GM12872 (cell line): ENCODE results near the gene PKD1L1.

ENCODE experiments used
- TF ChIP-seq, protein P1 (sequence below): IDR thresholded peaks from 3 replicates; pipeline ENCODE4 v1.5.1; 2011; ENCODE audit warnings: low read depth, mild to moderate bottlenecking, low read length, moderate library complexity; ENCODE audit not compliant: insufficient read depth

Gene PKD1L1

DNA sequence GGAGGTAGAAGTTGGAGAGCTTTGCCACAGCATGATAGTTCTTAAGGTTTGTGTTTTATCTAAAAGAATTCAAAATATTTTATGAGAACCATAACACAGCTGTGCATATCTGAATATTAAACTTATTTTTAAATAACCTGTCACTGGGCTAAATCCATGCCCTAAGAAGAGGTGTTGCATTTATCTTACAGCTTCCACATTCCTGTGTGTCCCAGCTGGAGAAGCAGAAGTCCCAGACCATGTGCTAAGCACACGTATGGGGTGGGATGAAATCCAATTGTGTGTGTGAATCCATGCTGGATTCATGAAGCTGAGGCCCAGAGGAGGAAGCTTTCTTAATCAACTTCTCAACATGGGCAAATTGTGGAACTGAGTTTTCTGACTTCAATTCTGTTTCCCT, 121.5 kb downstream of the PKD1L1 start:
- TF ChIP-seq, protein P1, sequence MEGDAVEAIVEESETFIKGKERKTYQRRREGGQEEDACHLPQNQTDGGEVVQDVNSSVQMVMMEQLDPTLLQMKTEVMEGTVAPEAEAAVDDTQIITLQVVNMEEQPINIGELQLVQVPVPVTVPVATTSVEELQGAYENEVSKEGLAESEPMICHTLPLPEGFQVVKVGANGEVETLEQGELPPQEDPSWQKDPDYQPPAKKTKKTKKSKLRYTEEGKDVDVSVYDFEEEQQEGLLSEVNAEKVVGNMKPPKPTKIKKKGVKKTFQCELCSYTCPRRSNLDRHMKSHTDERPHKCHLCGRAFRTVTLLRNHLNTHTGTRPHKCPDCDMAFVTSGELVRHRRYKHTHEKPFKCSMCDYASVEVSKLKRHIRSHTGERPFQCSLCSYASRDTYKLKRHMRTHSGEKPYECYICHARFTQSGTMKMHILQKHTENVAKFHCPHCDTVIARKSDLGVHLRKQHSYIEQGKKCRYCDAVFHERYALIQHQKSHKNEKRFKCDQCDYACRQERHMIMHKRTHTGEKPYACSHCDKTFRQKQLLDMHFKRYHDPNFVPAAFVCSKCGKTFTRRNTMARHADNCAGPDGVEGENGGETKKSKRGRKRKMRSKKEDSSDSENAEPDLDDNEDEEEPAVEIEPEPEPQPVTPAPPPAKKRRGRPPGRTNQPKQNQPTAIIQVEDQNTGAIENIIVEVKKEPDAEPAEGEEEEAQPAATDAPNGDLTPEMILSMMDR = no peak

GRCh38 chr7:47819607-47819920, 128.7 kb downstream of the PKD1L1 start:
- TF ChIP-seq, protein P1 = no peak

- TF ChIP-seq, protein P1 = peak; percentile 88
Observed at GRCh38 chr7:47818796-47819606, 129.3 kb downstream of the PKD1L1 start.

DNA sequence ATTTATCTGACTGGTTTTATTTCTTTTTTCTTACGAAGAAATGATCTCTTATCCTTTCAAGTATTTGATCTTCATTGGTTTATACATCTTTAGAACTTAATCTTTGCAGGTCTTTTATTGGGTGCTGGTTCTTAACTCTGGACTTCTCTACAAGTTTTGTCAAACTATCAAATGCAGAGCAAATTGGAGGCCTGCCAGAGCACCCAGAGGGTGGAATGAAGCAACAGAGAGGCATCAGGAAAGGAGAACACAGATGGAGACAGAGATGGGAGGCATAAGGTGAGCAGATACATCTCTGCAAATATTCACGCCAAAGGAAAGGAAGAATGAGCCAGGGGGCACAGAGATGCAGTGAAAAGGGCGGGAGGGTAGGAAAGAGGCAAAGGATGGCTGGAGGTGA, 130.3 kb downstream of the PKD1L1 start:
- TF ChIP-seq, protein P1 = no peak

DNA sequence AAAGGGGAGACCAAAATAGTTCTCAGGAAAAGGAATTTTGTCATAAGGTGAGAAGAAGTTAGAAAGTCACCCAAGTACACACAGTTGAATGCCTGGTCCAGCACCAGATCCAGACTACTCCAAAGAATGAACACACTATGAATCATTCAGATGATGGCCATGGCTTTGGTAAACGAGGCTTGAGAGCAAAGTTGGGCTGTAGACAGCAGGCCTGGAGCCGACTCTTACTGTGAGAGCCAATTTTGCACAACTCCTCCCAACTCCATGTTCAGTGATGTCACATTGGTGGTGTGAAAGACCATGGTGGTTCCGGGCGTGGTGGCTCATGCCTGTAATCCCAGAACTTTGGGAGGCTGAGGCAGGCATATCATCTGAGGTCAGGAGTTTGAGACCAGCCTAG, 131.6 kb downstream of the PKD1L1 start:
- TF ChIP-seq, protein P1 = no peak

- TF ChIP-seq, protein P1 = no peak
Observed at GRCh38 chr7:47815867-47816266, 132.4 kb downstream of the PKD1L1 start.

DNA sequence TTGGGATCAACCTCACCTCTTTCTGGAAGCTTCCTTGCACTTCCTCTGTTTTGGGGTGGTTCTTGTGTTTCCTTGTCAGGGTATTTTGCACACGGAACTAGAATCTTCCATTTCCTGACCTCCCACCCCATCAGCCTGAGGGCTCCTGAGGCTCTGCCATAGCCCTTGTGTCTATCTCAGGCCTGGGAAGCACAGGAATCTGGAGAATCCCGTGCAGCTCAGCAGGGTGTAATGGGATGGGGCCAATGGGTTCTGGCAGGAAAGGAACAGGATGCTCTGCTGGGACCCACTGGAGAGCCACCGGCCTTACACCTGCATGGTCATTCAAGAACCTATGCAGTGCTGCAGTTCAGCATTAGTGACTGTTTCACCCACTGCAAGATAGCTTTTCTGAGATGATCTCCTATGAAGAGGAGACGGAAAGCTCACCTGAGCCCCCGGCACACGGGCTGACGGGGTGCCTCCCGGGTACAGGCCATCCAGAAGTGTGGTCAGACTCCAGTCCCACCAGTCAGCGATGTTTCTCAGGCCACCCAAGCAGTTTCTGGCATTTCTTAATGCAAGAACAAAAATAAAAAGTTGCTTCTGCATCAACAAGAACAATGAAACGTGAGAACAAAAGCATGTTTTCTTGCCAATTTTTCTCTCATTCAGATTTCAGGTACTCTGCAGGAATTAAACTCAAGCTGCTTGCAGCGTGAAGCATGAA, 133.2 kb downstream of the PKD1L1 start:
- TF ChIP-seq, protein P1 = no peak
